Tibial nerve (tissue), 4 donors: ENCODE measurements around the gene HAVCR1. TPM values are rescaled to one million over a fixed set of nuclear protein-coding genes. Genes with fewer than 3 reads are reported as not detected.
"Not testable (repeated sequence)": the region's sequence is repeated elsewhere in the genome, so short reads cannot be mapped to it uniquely, and the experiment has no call there.

Experiments used
- DNase-seq, 2 donors: peaks; one replicate each; pipeline ENCODE4 v3.0.0-alpha.2; 2019; ENCODE audit warnings: low spot score in 2 of 2
- H3K27ac ChIP-seq, 4 donors: fragments of 200-600 bp; sonication (generic) in 3 of 4; one replicate each; pipeline ENCODE4 v1.5.1; 2017 to 2019; ENCODE audit warnings: mild to moderate bottlenecking in 1 of 4
- H3K27me3 ChIP-seq, 2 donors: fragments of 200-600 bp; sonication (generic) in 1 of 2; one replicate each; pipeline versions ENCODE4 v1.5.1 to v1.6.0; 2017 to 2019
- H3K36me3 ChIP-seq, 3 donors: fragments of 200-600 bp; sonication (generic); one replicate each; pipeline ENCODE4 v1.5.1; 2018 to 2019
- H3K4me1 ChIP-seq, 4 donors: fragments of 200-600 bp; sonication (generic) in 3 of 4; one replicate each; pipeline ENCODE4 v1.5.1; 2017 to 2019
- H3K4me3 ChIP-seq, 4 donors: fragments of 200-600 bp; sonication (generic) in 3 of 4; one replicate each; pipeline ENCODE4 v1.5.1; 2017 to 2019; ENCODE audit warnings: mild to moderate bottlenecking in 1 of 4, moderate library complexity in 1 of 4
- H3K9me3 ChIP-seq, 4 donors: fragments of 200-600 bp; sonication (generic) in 3 of 4; one replicate each; pipeline ENCODE4 v1.5.1; 2017 to 2019
- CTCF ChIP-seq, 5 experiments: fragments of 200-600 bp in 3 of 5; fragments of 450-650 bp in 2 of 5; sonication (generic) in 3 of 5; IDR thresholded peaks; one replicate each; pipeline ENCODE4 v1.5.1; 2016 to 2019; ENCODE audit warnings: antibody characterized with exemption in 5 of 5, mild to moderate bottlenecking in 3 of 5, moderate library complexity in 2 of 5
- EP300 ChIP-seq, 2 donors: sonication (generic); formaldehyde crosslinking; IDR thresholded peaks; one replicate each; pipeline ENCODE4 v1.6.1; 2017; ENCODE audit warnings: antibody characterized with exemption in 2 of 2, mild to moderate bottlenecking in 1 of 2
- POLR2A ChIP-seq, 2 donors: fragments of 450-650 bp; IDR thresholded peaks; one replicate each; pipeline ENCODE4 v1.6.1; 2017; ENCODE audit warnings: antibody characterized with exemption in 2 of 2, mild to moderate bottlenecking in 2 of 2, moderate library complexity in 2 of 2
- WGBS, 2 donors: methylation state at CpG; one replicate each; pipeline ENCODE4 v1.1.5; 2018; 5-methylcytosine and 5-hydroxymethylcytosine counted together
- total RNA-seq, 4 donors: library from RNA; depleted of rRNA; stranded (reverse); fragments of >200 nt; gene quantifications; one replicate each; pipeline ENCODE4 v1.1.0, GENCODE V29; 2016

The HAVCR1 gene
- total RNA-seq, 4 donors from 2014 or later, result 0.42 TPM; not detected in 3

- H3K27me3 ChIP-seq, result no peaks in the 10 kb centered on the region
- no peak for TF ChIP-seq CTCF (IDR thresholded peaks at IDR 0.05)
- TF ChIP-seq POLR2A (IDR thresholded peaks at IDR 0.05), result no peak
- TF ChIP-seq EP300 (IDR thresholded peaks at IDR 0.05), result no peak
- 83 to 89% methylated on average over 5 of the region's 5 CpGs for WGBS, 2 donors
These were observed 20.2 kb downstream of the HAVCR1 start for GRCh38 chr5:157038568-157039187.

DNA sequence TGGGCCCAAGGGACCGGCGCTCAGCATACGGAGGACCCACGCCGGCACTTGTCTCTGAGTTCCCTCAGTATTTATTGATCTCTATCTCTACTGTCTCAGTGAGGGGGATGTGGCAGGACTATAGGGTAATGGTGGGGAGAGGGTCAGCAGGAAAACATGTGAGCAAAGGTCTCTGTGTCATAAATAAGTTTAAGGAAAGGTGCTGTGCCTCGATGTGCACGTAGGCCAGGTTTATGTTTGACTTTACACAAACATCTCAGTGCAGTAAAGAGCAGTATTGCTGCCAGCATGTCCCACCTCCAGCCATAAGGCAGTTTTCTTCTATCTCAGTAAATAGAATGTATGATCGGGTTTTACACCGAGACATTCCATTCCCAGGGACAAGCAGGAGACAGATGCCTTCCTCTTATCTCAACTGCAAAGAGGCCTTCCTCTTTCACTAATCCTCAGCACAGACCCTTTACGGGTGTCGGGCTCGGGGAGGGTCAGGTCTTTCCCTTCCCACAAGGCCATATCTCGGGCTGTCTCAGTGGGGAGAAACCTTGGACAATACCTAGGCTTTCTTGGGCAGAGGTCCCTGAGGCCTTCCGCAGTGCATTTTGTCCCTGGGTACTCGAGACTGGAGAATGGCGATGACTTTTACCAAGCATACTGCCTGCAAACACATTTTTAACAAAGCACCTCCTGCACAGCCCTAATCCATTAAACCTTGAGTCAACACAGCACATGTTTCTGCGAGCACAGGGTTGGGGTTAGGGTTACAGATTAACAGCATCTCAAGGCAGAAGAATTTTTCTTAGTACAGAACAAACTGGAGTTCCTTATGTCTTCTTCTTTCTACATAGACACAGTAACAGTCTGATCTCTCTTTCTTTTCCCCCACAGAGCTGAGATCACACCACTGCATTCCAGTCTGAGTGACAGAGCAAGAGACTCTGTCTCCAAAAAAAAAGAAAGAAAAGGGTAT is 24.5 kb downstream of the HAVCR1 start:
- H3K9me3 ChIP-seq, H3K36me3 ChIP-seq, H3K4me1 ChIP-seq, H3K4me3 ChIP-seq, DNase-seq, H3K27me3 ChIP-seq, H3K27ac ChIP-seq: not testable (repeated sequence)
- 59 to 60% methylated on average over 17 of the region's 17 CpGs for WGBS, 2 donors

More at GRCh38 chr5:157038568-157039187, 20.2 kb downstream of the HAVCR1 start:
- H3K4me3 ChIP-seq, result no peak overlapping the region
- no peak overlapping the region for H3K27ac ChIP-seq
- H3K36me3 ChIP-seq, result no peaks in the 10 kb centered on the region
- no peak for DNase-seq
- H3K4me1 ChIP-seq, result no peaks in the 10 kb centered on the region
- H3K9me3 ChIP-seq, result no peaks in the 10 kb centered on the region

- Histone ChIP-seq H3K9me3 (no peaks in the 10 kb centered on the region), H3K36me3 (no peaks in the 10 kb centered on the region), H3K4me3 (no peak overlapping the region), H3K27ac (no peak overlapping the region), H3K27me3 (no peaks in the 10 kb centered on the region), H3K4me1 (no peaks in the 10 kb centered on the region)
- TF ChIP-seq EP300 (IDR thresholded peaks at IDR 0.05), result no peak
- no peak for TF ChIP-seq POLR2A (IDR thresholded peaks at IDR 0.05)
- no peak for TF ChIP-seq CTCF (IDR thresholded peaks at IDR 0.05)
- 85 to 94% methylated on average over 4 of the region's 4 CpGs for WGBS, 2 donors
- no peak for DNase-seq
These were observed 25.8 kb downstream of the HAVCR1 start for GRCh38 chr5:157033071-157033583.

DNA sequence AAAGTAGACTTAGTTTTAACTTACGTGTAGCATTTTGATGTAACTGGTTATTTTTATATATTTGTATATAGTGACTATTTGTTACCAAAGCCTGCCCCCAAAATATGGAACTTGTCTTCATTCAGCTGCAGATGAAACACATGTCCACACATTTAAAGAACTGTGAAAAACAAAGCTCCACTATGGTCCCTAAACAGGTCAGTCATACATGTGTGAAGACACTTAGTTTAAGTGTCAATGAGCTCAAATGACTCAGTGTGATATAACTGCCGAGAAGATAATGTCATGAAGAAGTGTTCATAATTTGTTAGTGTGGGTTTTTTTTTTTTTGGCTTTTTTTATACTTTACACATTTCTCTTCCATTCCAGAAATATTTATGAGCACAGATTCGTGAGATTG is 28.2 kb downstream of the HAVCR1 start:
- Histone ChIP-seq H3K4me1 (no peaks in the 10 kb centered on the region), H3K27me3 (no peaks in the 10 kb centered on the region), H3K4me3 (no peak overlapping the region), H3K36me3 (no peaks in the 10 kb centered on the region), H3K9me3 (no peaks in the 10 kb centered on the region), H3K27ac (no peak overlapping the region)
- WGBS, 2 donors, result 46 to 52% methylated on average over 3 of the region's 3 CpGs
- no peak for DNase-seq
- TF ChIP-seq CTCF (IDR thresholded peaks at IDR 0.05) (no peak), EP300 (IDR thresholded peaks at IDR 0.05) (no peak), POLR2A (IDR thresholded peaks at IDR 0.05) (no peak)

DNA sequence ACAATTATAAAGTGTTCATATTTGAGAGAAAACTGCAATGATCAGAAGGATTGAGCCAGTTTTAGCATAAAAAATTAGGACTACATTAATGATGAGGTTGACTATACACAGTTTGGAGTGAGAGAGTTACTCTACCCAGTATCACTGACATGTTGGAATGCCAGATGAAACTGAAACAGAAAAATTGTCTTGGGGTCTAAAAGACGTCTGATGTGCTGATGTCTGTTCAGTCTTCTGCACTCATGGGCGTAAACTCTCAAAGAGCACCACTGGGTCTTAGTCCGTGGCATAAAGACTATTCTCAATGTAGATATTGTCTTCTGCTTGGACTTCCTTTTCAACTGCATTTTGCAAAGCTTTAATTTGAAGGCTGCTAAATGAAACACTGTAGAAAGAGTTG is 29.5 kb downstream of the HAVCR1 start:
- Histone ChIP-seq H3K4me3 (no peak overlapping the region), H3K27me3 (no peaks in the 10 kb centered on the region), H3K36me3 (no peaks in the 10 kb centered on the region), H3K4me1 (no peaks in the 10 kb centered on the region), H3K9me3 (no peaks in the 10 kb centered on the region), H3K27ac (no peak overlapping the region)
- TF ChIP-seq CTCF (IDR thresholded peaks at IDR 0.05), result no peak
- TF ChIP-seq POLR2A (IDR thresholded peaks at IDR 0.05), result no peak
- TF ChIP-seq EP300 (IDR thresholded peaks at IDR 0.05), result no peak
- DNase-seq, result no peak
- 46 to 60% methylated on average over 3 of the region's 3 CpGs for WGBS, 2 donors

DNA sequence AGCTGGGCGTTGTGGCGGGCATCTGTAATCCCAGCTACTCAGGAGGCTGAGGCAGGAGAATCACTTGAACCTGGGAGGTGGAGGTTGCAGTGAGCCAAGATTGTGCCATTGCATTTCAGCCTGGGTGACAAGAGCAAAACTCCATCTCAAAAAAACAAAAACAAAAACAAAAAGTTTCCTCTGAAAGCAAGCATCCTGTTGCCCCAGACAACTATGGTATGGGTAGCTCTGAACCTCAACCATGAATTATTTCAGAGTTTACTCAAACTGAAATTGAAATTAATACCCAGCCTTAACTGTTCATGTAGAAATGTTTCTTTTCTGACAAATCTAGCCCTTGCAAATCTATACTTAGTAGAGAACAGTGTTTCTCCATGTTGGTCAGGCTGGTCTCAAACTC is 31.3 kb downstream of the HAVCR1 start:
- H3K27me3 ChIP-seq, H3K36me3 ChIP-seq, H3K4me1 ChIP-seq, H3K4me3 ChIP-seq, H3K9me3 ChIP-seq, DNase-seq, H3K27ac ChIP-seq: not testable (repeated sequence)
- WGBS, 2 donors, result 93 to 97% methylated on average over 2 of the region's 2 CpGs
